NCI-H460 (cell line): ENCODE results near the gene PPP2R5C. TPM values are rescaled to one million over a fixed set of nuclear protein-coding genes. Genes with fewer than 3 reads are reported as not detected.
"Not testable (repeated sequence)": the region's sequence is repeated elsewhere in the genome, so short reads cannot be mapped to it uniquely, and the experiment has no call there.

Experiments used
- DNase-seq: peaks from one replicate; pipeline ENCODE4 v3.0.0-alpha.2; 2016; ENCODE audit warnings: low read depth; ENCODE audit errors: extremely low read depth
- total RNA-seq: library from RNA; depleted of rRNA; stranded (reverse); fragments of >200 nt; shearing (Covaris generic); gene quantifications from 2 replicates; pipeline ENCODE4 v1.2.3, GENCODE V29; 2014

PPP2R5C gene
- total RNA-seq, 1 experiment from 2014 or later, result 352 TPM

DNA sequence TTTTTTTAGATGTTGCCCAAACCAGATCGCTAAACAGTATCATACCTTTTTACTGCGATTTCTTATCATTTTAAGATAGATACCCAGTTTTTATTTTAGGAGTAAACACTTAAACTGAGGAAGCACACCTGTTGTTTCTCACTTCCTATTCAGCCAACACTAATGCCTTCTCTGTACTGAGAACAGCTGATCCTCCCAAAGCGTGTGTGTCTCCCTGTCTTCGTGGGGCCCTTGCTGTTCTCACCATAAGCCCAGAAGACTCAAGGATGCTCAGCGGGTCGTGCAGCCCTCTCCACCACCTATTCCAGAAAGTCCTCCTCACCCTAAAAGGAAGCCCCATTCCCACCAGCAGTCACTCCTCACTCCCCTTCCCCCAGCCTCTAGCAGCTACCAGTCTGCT is 14.8 kb downstream of the PPP2R5C start:
- DNase-seq, result no peak

DNA sequence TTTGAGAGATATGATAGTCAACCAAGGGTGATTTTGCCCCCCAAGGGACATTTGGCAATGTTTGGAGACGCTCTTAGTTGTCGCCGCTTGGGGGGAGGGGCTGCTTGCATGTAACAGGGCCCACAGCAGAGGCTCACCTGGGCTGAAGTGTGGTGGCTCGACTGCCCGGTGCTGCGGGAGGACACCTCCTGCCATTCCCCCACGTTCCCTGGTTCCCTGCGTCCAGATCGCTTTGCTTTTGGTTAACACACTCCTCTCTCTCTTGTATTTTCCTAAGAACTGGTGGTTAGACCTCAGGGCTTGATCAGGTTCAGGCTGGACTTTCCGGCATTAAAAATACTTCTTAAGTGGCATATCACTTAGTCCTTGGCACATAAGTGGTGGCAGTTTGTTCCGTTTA is 18.9 kb downstream of the PPP2R5C start:
- no peak for DNase-seq

DNA sequence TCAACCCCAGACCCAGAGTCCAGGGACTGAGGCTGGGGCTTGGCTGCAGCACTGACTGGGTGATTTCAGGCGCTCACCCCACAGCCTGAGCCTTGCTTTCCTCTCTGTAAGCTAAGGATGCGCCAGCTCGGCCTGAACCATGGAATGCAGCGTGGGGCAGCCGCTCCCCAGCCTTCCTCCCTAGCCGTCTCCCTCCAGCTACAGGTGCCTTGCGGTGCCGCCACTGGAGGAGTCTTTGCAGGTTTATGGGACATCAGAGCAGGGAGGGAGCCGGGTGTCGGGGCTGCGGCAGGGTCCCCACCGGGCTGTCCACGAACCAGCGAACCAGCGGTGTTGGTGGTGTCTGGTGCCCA is 19.4 kb downstream of the PPP2R5C start:
- no peak for DNase-seq

DNA sequence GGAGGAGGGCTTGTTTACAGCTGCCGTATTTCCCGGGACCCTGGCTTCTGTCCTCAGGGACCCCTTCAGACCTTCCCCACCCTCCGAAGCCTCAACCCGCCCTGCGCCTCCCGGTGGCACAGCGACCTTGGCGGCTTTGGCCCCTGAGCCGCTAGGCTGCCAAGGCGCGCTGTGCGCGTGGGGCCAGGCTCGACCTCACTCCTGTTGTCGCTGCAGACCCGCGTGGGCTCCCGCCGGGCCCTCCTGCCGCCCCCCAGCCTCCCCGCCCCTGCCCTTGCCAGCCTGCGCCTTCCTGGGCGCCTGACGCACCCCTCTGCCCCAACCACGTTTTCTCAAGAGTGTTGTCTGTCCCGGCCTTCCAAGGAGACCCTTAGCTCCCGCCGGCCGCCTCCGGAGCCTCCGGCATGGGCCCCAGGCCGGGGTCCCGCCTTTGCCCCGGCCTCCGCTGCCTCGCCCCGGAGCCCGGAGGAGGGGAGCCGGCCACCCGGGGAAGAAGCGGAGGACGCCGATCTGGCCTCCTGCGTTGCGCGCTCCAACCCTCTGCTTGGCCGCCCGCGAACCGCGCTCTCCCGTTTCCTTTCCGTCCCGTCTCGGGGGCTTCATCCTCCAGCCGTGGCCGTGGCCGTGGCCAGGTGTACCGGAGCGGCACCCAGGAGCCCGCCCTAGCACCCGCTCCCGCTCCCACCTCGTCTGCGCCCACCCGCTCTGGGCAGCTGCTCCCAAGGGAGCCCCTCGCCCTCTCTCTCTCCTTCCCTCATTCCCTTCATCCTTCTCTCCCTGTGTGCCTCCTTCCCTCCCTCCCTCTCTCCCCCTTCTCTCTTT is 19.9 kb downstream of the PPP2R5C start:
- DNase-seq, result no peak

DNA sequence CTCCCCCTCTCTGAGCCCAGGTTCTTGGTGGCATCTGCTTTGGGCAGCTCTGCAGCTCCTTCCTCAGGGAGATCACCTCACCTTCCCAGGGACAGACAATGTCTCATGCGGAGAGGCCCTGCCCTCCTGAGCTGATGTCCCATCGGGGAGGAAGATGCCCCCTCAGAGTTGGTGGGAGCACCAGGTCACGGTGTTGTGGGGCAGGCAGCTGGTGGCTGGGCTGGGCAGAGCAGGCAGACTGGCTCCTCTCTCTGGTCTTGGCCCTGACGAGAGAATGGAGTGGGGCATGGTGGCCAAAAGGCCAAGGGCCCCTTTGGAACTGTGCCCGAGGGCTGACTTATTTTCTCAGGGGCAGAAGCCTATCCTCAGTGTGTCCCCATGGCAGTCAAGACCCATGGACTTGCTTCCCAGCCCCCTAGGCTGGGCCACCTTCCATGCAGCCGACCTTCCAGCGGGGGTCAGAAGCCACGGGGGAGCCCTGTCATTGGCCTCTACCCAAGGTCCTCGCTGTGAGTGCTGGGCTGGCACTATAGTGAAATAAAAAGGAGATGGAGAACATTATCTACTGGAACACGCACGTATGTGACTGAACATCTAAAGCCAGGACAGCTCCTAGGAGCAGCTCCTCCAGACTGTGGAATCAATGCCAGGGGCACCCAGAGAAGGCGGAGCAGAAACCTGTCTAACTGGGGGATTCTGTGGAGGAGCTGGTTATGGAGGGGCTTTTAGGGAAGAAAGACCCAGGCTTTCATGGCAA is 21.9 kb downstream of the PPP2R5C start:
- no peak for DNase-seq

DNA sequence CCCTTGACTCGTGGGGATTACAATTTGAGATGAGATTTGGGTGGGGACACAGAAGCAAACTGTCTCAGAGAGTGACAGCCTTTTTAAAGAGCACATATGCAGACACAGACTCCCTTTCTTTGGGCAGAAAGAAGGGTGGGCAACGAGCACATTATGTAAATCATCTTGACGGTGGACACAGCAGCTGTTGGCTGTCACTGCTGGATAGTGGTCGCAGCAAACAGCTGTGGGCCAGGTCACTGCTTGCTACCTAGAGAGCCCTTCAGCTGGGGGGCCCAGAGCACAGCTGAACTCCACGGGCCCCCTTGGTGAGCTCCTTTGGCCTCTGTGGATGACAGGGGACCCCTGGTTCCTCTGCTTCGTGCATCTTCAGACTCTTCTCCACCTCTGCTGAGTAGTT is 23.1 kb downstream of the PPP2R5C start:
- no peak for DNase-seq

DNA sequence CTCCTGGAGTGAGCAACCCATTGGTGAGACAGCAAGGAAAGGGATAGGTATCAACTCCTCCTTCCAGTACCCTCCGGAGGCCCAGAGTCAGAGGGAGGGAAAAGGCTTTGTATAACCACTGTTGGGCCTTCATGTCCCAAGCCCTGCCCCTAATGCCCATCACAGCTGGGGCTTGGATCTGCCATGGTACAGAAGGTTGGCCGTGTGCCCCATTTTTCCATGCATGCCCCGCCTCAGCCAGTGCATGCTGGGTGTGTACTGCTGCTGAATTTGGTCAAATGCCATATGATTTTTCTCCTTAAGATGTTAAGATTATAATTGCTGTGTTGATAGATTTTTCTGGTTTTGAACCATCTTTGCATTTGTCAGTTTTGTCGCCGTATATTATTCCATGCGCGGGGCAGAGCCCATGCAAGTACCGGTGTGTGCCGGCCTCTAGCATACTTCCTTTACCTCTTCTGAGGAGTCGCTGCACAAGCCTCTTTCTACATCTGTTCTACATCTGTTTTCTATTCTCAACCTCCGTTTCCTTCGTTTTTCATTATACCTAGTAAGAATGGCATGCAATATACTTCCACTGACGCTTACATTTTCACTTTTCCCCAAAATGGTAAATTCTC is 26.6 kb downstream of the PPP2R5C start:
- DNase-seq, result no peak

DNA sequence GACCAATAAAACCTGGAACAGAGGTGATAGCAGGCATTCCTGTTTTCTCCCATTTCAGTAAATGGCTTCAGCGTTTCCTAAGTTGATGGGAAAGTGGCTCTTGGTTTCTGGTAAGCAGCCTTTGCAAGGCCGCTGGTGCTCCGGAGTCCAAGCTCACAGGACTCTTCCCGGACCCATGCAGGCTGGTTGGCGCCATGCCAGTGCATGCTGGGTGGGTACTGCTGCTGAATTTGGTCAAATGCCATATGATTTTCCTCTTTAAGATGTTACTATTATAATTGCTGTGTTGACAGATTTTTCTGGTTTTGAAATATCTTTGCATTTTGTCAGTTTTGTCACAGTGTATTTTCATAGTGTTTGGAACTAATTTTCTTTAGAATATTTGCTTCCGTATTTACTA is 27.7 kb downstream of the PPP2R5C start:
- no peak for DNase-seq

DNA sequence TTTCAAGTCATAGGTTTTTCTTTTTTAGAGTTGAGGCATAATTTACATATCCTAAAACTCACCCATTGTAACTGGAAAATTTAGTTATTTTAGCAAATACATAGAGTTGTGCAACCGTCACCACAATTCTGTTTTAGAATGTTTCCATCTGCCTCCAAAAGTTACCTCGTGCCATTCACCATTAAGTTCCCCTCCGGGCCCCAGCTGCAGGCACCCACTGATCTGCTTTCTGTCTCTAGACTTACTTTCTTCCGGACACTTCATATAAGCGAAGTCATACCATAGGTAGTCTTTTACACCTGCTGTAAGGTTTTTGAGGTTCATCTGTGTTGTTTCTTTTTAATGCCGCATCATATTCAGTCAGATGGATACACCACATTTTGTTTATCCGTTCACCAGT is 28.7 kb downstream of the PPP2R5C start:
- DNase-seq, result no peak

DNA sequence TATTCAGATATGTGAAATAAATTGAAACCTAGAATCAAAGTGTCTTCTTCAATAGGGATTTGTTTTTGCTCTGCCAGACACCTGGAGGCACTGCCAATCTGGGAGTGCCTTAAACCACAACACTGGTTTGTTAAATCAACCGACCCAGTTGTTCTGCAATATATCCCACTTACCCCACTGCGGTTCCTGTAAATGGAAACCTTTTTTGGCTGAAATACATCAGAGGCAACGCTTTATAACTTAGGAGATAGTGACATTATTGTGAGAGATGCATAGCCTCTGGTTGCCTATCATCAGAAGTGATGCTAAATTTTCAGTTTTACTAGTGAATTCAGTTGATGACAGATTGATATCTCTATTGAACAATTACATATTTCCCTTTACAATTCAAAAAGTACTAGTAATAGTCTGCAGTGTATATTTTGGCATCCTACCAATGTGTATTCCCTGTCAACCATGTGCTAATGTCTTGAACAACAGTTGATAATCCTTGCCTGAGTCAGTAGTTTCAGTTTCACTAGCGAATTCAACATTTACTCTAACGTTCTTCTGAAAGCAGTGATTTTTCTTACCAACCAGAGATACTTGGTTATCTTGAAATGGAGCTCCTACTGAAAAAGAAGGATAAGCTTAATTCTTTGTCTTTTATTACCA is 30.5 kb downstream of the PPP2R5C start:
- DNase-seq, result peak; percentile 44

DNA sequence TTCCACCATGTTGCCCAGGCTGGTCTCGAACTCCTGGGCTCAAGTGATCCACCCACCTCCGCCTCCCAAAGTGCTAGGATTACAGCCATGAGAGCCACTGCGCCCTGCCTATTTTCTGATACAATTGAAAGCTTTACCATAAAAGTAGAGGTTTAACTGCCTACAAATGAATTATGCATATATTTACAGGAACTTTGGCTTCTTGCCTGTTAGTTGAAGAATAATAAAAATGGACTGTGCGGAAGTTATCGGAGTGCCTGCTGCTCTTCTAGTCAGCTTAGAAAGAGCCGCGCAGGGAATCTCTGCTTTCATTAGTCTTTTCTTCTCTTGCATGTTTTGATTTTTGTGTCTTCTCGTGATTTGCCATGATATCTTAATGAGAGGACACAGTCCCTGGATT is 34.5 kb downstream of the PPP2R5C start:
- no peak for DNase-seq

DNA sequence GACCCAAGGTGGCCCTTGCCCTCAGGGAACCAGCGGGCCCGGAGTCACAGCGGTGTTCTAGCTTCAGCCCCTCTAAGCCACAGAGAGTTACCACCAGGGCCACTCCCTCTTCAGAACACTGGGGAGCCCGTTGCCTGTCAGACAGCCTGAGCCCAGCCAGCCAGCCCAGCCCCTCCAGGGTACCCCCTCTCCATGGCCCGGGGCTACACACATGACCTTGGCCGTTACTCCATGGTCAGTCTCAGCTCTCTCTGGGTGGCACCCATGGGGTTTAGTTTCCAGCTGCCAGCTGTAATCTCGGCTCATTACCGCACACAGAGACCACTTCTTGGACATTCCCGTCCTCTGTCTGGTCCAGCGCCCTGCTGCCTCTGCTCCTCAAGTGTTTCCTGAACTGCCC is 35.0 kb downstream of the PPP2R5C start:
- DNase-seq, result no peak

DNA sequence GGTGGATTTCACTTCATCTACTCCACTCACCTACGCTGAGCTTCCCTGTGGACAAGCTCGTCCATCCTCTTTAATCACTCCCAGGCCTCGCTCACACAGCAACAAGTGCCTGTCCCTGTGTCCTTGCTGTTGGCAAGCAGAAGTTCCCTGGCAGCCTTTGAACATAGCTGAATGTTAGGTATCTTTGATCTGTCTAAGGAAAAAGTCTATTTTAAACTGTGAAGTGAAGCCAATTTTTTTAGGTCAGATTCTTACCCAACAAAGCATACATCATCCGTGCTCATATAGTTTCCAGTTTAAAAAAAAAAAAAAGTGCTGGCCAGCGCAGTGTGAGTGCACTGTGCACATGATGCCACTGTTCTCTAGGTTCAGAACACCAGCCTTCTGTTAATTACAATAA is 36.3 kb downstream of the PPP2R5C start:
- no peak for DNase-seq

DNA sequence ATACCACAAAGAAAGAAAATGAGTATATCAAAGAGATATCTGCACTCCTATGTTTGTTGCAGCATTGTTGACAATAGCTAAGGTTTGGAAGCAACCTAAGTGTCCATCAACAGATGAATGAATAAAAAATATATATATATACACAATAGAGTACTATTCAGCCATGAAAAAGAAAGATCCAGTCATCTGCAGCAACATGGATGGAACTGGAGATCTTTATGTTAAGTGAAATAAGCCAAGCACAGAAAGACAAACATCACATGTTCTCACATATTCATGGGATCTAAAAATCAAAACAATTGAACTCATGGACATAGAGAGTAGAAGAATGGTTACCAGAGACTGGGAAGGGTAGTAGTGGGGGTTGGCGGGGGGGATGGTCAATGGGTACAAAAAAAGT is 42.9 kb downstream of the PPP2R5C start:
- not testable (repeated sequence) for DNase-seq

DNA sequence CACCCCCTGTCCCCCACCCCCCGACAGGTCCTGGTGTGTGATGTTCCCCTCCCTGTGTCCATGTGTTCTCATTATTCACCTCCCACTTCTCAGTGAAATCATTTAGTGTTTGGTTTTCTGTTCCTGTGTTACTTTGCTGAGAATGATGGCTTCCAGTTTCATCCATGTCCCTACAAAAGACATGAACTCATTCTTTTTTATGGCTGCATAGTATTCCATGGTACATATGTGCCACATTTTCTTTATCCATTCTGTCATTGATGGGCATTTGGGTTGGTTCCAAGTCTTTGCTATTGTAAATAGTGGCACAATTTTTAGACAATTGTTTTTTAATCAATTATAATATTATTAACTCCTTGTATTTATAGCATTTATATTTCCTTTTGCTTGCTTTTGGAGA is 44.7 kb downstream of the PPP2R5C start:
- DNase-seq, result not testable (repeated sequence)

DNA sequence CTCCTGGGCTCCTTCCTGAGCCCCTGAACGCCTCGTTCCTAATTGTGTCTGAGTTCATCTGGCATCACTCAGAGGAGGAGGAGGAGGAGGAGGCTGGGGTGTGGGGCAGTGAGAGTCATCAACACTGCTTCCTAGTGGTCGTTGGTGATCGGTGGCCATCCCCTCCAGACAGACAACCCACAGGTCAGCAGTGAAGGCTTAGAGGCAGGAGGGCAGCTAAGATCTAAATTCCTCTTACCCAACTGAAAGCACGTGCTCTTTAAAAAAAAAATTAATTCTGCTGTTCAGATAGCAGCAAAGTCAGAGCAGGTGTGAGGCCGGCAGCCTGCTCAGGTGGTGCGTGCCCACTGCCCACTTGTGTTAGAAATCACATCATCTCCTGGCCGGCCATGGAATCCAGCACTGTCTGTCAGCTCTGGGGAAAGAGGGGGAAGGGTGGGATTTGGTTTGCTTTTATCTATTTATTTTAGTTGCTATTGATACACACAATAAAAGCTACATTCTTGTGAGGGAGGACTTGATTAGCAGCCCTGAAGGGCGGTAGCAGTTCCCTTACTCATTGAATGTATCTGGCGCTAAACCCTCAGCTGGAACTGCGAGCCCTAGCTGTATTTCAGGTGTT is 46.6 kb downstream of the PPP2R5C start:
- DNase-seq, result no peak

DNA sequence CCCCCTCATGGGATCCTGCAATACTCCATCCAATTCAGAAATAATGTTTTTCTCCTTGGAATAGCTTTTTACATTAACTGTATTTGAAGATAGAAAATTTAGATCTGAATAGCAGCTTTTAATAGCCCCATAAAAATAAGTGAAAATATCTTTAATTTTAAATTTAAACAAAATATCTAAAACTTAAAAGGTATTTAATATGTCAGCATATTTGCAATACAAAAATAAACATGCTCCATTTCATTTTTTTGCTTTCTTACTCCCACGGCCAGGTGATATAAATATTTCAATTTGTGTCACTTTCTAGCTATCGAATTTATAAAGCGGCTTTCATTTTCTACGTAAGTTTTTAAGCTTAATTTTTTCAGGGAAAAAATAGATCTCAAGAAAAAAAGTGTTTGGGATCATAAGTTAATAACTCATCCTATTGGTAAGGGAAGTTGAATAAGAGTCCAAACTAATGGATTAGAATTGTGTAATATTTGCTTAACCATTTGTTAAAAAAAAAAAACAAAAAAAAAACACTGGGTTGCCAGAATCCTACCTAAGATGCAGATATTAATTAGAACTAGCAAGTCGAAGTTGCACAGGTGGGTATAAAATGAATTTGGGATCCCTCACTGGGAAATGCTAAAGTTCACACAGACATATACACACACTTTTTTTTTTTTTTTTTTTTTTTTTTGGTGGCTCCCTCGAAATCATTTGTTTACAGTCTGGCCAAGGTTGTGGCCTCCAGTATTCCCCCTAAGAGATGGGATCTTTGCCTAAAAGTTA is 47.6 kb downstream of the PPP2R5C start:
- DNase-seq, result no peak

DNA sequence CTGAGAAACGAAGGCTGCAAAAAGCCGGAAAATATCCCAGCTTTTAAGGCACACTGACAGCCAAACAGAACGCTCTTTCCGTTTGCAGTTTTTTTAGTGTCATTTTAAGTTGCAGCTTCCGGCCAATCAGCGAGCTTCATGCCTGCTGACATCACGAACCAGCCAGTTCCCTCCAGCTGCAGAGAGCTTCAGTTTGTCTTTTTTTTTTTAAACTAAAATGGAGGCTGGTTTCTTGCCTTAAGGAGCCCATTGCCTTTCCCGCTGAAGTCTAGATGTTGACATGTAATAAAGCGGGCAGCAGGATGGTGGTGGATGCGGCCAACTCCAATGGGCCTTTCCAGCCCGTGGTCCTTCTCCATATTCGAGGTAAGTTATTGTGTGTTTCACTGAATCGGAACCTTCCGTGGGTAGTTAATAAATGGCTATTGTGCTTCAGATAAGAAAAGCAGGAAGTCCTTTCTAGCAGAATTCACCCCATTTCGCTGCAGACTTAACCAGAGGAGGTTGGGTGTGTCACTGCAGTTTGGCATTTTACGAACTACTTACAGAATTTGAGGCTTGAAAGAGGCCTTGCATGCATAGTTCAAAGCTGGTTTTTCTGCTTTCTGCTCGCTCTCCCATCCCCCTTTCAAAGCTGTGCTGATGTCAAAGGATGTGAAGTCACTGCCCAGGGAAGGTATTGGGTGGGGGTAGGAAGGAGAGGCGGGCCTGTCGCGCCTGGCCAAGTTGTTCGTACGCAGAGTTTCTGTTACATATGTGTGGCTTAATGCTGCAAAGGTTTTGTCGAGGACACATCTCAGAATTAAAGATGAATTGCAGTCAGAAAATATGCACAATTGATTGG is 48.4 kb downstream of the PPP2R5C start:
- DNase-seq, result peak; percentile 89
